Smooth muscle cell (in vitro differentiated cells): ENCODE measurements around the gene EHHADH. TPM values are rescaled to one million over a fixed set of nuclear protein-coding genes. Genes with fewer than 3 reads are reported as not detected.

Source experiments
- DNase-seq: peaks from one replicate; lab custom pipeline; 2025; ENCODE audit not compliant: unreplicated experiment; lab: John Stamatoyannopoulos, UW
- H2AFZ ChIP-seq: fragments of 200-600 bp; sonication (generic); 2 replicates; pipeline ENCODE4 v1.6.0; 2016; ENCODE audit warnings: antibody characterized with exemption, low read depth, mild to moderate bottlenecking
- H3F3A ChIP-seq: fragments of 200-600 bp; sonication (generic); 2 replicates; pipeline ENCODE4 v1.6.0; 2017; ENCODE audit warnings: antibody characterized with exemption, low read depth
- H3K27ac ChIP-seq: fragments of 200-600 bp; sonication (generic); 2 replicates; pipeline ENCODE4 v1.5.1; 2016; ENCODE audit warnings: low read depth, mild to moderate bottlenecking
- H3K27me3 ChIP-seq: fragments of 200-600 bp; sonication (generic); 2 replicates; pipeline ENCODE4 v1.6.1; 2016; ENCODE audit warnings: low read depth, mild to moderate bottlenecking
- H3K36me3 ChIP-seq: fragments of 200-600 bp; sonication (generic); 2 replicates; pipeline ENCODE4 v1.5.1; 2016; ENCODE audit warnings: low read depth
- H3K4me1 ChIP-seq: fragments of 200-600 bp; sonication (generic); 2 replicates; pipeline ENCODE4 v1.5.1; 2016; ENCODE audit warnings: low read depth
- H3K4me2 ChIP-seq: fragments of 200-600 bp; sonication (generic); 2 replicates; pipeline ENCODE4 v1.6.0; 2016; ENCODE audit warnings: mild to moderate bottlenecking
- H3K4me3 ChIP-seq: fragments of 200-600 bp; sonication (generic); 2 replicates; pipeline ENCODE4 v1.5.1; 2016; ENCODE audit warnings: mild to moderate bottlenecking
- H3K79me2 ChIP-seq: fragments of 200-600 bp; sonication (generic); 2 replicates; pipeline ENCODE4 v1.6.0; 2016; ENCODE audit warnings: low read depth, mild to moderate bottlenecking
- H3K9ac ChIP-seq: fragments of 200-600 bp; sonication (generic); 2 replicates; pipeline ENCODE4 v1.6.0; 2016; ENCODE audit warnings: low read depth
- H3K9me3 ChIP-seq: fragments of 200-600 bp; sonication (generic); replicated peaks from 2 replicates; pipeline ENCODE4 v1.5.1; 2016; ENCODE audit warnings: low read depth
- H4K20me1 ChIP-seq: fragments of 200-600 bp; sonication (generic); 2 replicates; pipeline ENCODE4 v1.6.0; 2016; ENCODE audit warnings: low read depth
- CTCF ChIP-seq: fragments of 200-600 bp; sonication (generic); IDR thresholded peaks from 2 replicates; pipeline ENCODE4 v1.5.1; 2017; ENCODE audit warnings: borderline replicate concordance, mild to moderate bottlenecking, antibody characterized with exemption; ENCODE audit not compliant: insufficient read depth, poor library complexity, severe bottlenecking
- WGBS: methylation state at CpG from one replicate; pipeline ENCODE4 v1.1.7; 2016; ENCODE audit warnings: low lambda C conversion rate; 5-methylcytosine and 5-hydroxymethylcytosine counted together
- polyA plus RNA-seq: library from polyadenylated mRNA; unstranded; fragments of >200 nt; fragmentation: Nextera tagmentation; extraction: Ambion mirVana; gene quantifications from 2 replicates; pipeline ENCODE4 v1.2.1, GENCODE V29; 2016
- total RNA-seq: library from RNA; depleted of rRNA; stranded (reverse); fragments of >200 nt; gene quantifications from 2 replicates; pipeline ENCODE4 v1.2.3, GENCODE V29; 2014

The EHHADH gene
- total and polyA plus RNA-seq, 2 experiments from 2014 or later, result 2.7 to 2.9 TPM

GRCh38 chr3:185197068-185197467 lies 56.8 kb downstream of the EHHADH start:
- H2AFZ ChIP-seq, result no peak overlapping the region
- no peak overlapping the region for H3K9ac ChIP-seq
- TF ChIP-seq CTCF, result no peak
- H3K9me3 ChIP-seq, result no peaks in the 10 kb centered on the region
- DNase-seq, result no peak
- H3K4me1 ChIP-seq, result no peaks in the 10 kb centered on the region
- H3K27me3 ChIP-seq, result no peaks in the 10 kb centered on the region
- H3K4me3 ChIP-seq, result no peak overlapping the region
- 97% methylated on average over 2 of the region's 2 CpGs for WGBS
- H3K36me3 ChIP-seq, result no peaks in the 10 kb centered on the region
- H3F3A ChIP-seq, result no peaks in the 10 kb centered on the region
- no peak overlapping the region for H3K4me2 ChIP-seq
- H3K79me2 ChIP-seq, result no peaks in the 10 kb centered on the region
- no peak overlapping the region for H3K27ac ChIP-seq
- H4K20me1 ChIP-seq, result no peaks in the 10 kb centered on the region

- no peaks in the 10 kb centered on the region for H3F3A ChIP-seq
- 95% methylated on average over 4 of the region's 4 CpGs for WGBS
- no peak for TF ChIP-seq CTCF
- H3K27ac ChIP-seq, result no peak overlapping the region
- H3K79me2 ChIP-seq, result no peaks in the 10 kb centered on the region
- H3K36me3 ChIP-seq, result no peaks in the 10 kb centered on the region
- H3K9ac ChIP-seq, result no peak overlapping the region
- H4K20me1 ChIP-seq, result no peaks in the 10 kb centered on the region
- DNase-seq, result no peak
- no peak overlapping the region for H2AFZ ChIP-seq
- no peak overlapping the region for H3K4me3 ChIP-seq
- H3K9me3 ChIP-seq, result no peaks in the 10 kb centered on the region
- H3K27me3 ChIP-seq, result no peaks in the 10 kb centered on the region
- no peaks in the 10 kb centered on the region for H3K4me1 ChIP-seq
- H3K4me2 ChIP-seq, result no peak overlapping the region
Measured at GRCh38 chr3:185195652-185196051, 58.2 kb downstream of the EHHADH start.

GRCh38 chr3:185188816-185189215 lies 65.0 kb downstream of the EHHADH start:
- no peaks in the 10 kb centered on the region for H3K9me3 ChIP-seq
- H3K36me3 ChIP-seq, result no peaks in the 10 kb centered on the region
- no peak for DNase-seq
- H3K27ac ChIP-seq, result no peak overlapping the region
- no peak for TF ChIP-seq CTCF
- no peak overlapping the region for H3K4me2 ChIP-seq
- H3K4me3 ChIP-seq, result no peak overlapping the region
- H2AFZ ChIP-seq, result no peak overlapping the region
- no peaks in the 10 kb centered on the region for H3K79me2 ChIP-seq
- H3F3A ChIP-seq, result no peaks in the 10 kb centered on the region
- peaks cover 4% of the 10 kb centered on the region for H3K27me3 ChIP-seq
- H4K20me1 ChIP-seq, result no peaks in the 10 kb centered on the region
- H3K9ac ChIP-seq, result no peak overlapping the region
- H3K4me1 ChIP-seq, result no peaks in the 10 kb centered on the region

- H3F3A ChIP-seq, result no peaks in the 10 kb centered on the region
- H3K27me3 ChIP-seq, result peaks cover 4% of the 10 kb centered on the region
- TF ChIP-seq CTCF, result no peak
- H3K27ac ChIP-seq, result no peak overlapping the region
- no peak overlapping the region for H2AFZ ChIP-seq
- H3K36me3 ChIP-seq, result no peaks in the 10 kb centered on the region
- no peak for DNase-seq
- 87% methylated on average over 2 of the region's 2 CpGs for WGBS
- no peaks in the 10 kb centered on the region for H3K9me3 ChIP-seq
- no peaks in the 10 kb centered on the region for H3K4me1 ChIP-seq
- no peak overlapping the region for H3K4me3 ChIP-seq
- no peaks in the 10 kb centered on the region for H3K79me2 ChIP-seq
- H3K4me2 ChIP-seq, result no peak overlapping the region
- H4K20me1 ChIP-seq, result no peaks in the 10 kb centered on the region
- no peak overlapping the region for H3K9ac ChIP-seq
Measured at GRCh38 chr3:185187391-185187790, 66.5 kb downstream of the EHHADH start.
